Esophagus squamous epithelium (tissue), 4 donors: ENCODE data around the gene BICRA.
"Not testable (repeated sequence)": the region's sequence is repeated elsewhere in the genome, so short reads cannot be mapped to it uniquely, and the experiment has no call there.

ENCODE experiments used
- CTCF ChIP-seq, 6 experiments: fragments of 450-650 bp in 4 of 6; fragments of 200-600 bp in 2 of 6; sonication (generic) in 2 of 6; IDR thresholded peaks; one replicate each; pipeline ENCODE4 v1.5.1; 2016 to 2019; ENCODE audit warnings: antibody characterized with exemption in 6 of 6, mild to moderate bottlenecking in 4 of 6, moderate library complexity in 4 of 6
- POLR2A ChIP-seq, 4 donors: fragments of 450-650 bp; IDR thresholded peaks; one replicate each; pipeline ENCODE4 v1.6.1; 2017; ENCODE audit warnings: antibody characterized with exemption in 4 of 4, mild to moderate bottlenecking in 4 of 4, moderate library complexity in 3 of 4

- TF ChIP-seq CTCF, POLR2A (IDR thresholded peaks at IDR 0.05): not testable (repeated sequence)
These were observed 9.2 kb upstream of the BICRA start for GRCh38 chr19:47599671-47600245.
